NCI-H2029 (cell line): ENCODE results near the gene CCDC77.

ENCODE experiments used
- DNase-seq: peaks from one replicate; lab custom pipeline; 2025; lab: John Stamatoyannopoulos, UW

CCDC77 gene

DNA sequence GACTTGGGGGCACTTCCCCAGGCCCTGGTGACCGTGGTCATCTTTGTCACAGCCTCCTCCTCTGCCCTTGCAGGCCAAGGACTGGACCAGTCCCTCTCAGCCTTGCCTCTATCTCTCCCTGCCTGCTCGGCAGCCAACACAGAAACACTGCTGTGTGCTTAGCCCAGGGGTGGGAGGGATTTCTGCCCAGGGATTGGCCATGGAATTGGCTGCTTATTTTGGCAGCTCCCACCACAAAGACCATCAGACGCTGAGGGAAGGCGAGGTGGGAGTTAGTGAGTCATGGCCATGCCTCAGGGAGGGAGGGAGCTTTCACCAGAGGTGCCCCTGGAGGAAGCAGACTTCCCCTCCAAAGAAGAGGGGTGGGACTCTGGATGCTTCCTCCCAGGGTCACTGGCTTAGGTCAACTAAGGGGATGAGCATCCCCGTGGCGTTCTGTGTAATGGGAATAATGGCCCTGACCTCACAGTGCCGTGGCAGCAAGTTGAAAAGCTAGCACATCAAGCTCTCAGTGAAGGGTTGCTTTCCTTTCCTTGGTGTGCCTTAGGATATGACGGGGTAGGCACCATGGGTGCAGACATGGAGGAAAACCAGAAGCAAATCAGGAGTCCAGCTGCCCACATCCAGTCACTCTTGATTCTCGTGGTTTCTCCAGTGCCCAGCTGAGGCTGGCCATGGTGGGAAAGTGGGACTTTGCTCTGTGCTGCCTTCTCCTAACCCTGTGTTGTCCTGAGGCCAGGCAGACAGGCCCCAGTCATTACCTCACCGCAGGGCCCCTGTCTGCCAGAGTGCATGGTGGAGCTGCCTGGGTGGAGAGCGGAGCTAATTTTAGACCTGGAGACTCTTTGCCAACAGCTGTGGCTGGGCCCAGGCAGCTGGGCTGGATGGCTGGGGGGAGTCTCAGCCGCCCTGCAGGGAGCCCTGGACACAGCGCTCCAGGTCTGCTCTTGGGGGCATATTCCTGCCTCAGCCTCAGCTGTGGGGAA, 79.7 kb downstream of the CCDC77 start:
- peak; percentile 42 for DNase-seq

DNA sequence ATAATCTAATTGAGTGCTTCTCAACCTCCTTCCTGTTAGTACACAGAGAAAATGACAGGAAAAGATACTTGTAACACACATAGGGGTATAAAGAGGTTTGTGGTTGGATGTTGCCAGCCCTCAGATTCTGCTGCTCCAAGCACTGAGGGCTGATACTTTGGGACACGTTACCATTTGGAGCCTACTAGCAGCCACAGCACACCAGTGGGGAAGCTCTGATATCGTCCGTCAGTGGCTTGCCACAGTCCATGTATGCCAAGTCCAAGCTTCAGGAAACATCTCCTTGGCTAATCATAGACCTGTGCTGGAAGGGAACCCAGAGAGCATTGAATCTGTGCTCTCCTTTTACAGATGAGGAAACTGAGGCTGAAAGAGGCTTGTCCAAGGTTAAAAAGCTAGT, 80.6 kb downstream of the CCDC77 start:
- DNase-seq = peak; percentile 39

DNA sequence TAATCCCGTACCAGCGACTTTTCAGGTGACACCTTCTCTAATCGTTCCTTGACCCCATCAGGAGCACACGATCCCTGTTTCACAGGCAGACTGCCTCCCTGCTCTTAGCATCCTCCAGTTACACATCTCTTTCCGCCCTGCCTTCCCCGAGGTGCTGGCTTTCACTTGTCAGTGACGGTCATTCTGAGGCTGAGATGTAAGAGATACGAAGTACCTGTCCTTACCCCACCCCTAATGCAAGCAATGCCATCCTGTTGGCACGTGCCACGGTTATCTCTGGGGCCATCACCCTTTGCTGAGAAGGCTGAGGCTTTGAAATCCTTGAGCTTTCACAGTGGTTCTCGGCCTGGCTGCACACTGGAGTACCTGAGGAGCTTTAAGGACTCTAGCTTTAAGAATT, 82.7 kb downstream of the CCDC77 start:
- no peak for DNase-seq

DNA sequence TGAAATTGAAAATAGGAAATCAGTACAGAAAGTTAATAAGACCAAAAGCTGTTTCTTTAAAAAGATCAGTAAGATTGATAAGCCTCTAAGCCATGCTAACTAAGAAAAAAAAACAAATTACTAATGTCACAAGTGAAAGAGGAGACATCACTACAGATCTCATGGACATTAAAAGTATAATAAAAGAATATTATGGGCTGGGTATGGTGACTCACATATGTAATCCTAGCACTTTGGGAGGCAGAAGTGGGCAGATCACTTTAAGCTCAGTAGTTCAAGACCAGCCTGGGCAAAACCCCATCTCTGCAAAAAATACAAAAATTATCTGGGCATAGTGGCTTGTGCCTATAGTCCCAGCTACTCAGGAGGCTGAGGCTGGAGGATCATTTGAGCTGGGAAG, 88.8 kb downstream of the CCDC77 start:
- DNase-seq = no peak
